Spleen (tissue), 7 donors: ENCODE data around the gene GLIS1.

Experiments used
- POLR2A ChIP-seq, 3 donors: fragments of 450-650 bp; IDR thresholded peaks; one replicate each; pipeline ENCODE4 v1.5.1; 2017; ENCODE audit warnings: antibody characterized with exemption in 3 of 3, mild to moderate bottlenecking in 1 of 3
- POLR2AphosphoS5 ChIP-seq, 3 donors: sonication (generic); formaldehyde crosslinking; IDR thresholded peaks; one replicate each; pipeline ENCODE4 v1.5.1; 2017; ENCODE audit warnings: antibody characterized with exemption in 3 of 3
- TF ChIP-seq, protein P1 (sequence below), 11 experiments: fragments of 200-600 bp in 7 of 11; fragments of 450-650 bp in 4 of 11; sonication (generic) in 4 of 11; IDR thresholded peaks in 8 of 11; conservative IDR thresholded peaks in 3 of 11; 1 replicate in 7 of 11; 2 replicates in 4 of 11; pipeline versions ENCODE4 v1.4.0 to v1.8.0; 2016 to 2021; ENCODE audit warnings: antibody characterized with exemption in 11 of 11, inconsistent platforms in 4 of 11, mild to moderate bottlenecking in 1 of 11
- donor health status: DM: no; HTN: no; CAD: no; lungs with moderate emphysema.
- donor health status: DM: no; HTN: no; CAD: no.
- donor health status: DM: no; HTN: no; CAD: no.

DNA sequence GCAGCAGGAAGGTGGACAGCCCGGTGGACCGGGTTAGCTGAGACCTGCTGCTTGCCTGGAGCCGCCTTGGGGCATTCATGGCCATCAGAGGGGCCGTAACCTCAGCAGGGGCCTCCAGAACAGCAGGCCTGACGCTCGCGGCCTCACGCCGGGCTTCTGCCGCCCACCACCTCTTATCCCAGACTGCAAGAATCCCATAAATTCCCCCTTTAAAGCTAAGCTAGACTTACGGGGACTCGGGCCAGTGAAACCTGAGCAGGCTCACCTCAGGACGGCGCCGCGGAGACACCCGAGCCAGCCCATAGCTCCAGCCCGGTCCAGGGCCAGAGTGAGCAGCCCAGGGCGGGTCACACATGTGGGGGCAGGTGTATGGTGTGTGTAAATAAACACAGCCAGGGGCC lies 132.3 kb downstream of the GLIS1 start:
- TF ChIP-seq, protein P1, sequence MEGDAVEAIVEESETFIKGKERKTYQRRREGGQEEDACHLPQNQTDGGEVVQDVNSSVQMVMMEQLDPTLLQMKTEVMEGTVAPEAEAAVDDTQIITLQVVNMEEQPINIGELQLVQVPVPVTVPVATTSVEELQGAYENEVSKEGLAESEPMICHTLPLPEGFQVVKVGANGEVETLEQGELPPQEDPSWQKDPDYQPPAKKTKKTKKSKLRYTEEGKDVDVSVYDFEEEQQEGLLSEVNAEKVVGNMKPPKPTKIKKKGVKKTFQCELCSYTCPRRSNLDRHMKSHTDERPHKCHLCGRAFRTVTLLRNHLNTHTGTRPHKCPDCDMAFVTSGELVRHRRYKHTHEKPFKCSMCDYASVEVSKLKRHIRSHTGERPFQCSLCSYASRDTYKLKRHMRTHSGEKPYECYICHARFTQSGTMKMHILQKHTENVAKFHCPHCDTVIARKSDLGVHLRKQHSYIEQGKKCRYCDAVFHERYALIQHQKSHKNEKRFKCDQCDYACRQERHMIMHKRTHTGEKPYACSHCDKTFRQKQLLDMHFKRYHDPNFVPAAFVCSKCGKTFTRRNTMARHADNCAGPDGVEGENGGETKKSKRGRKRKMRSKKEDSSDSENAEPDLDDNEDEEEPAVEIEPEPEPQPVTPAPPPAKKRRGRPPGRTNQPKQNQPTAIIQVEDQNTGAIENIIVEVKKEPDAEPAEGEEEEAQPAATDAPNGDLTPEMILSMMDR (IDR thresholded peaks at IDR 0.05 in 8 of 11, conservative IDR thresholded peaks at IDR 0.05 in 3 of 11) = no peak
- TF ChIP-seq POLR2AphosphoS5 (IDR thresholded peaks at IDR 0.05) = no peak
- TF ChIP-seq POLR2A (IDR thresholded peaks at IDR 0.05) = no peak
